ENCODE data around the gene PRMT7.

GRCh38 chr16:68345351-68345810, 34.6 kb downstream of the PRMT7 start:
- TF ChIP-seq CTCF (IDR thresholded peaks at IDR 0.05) (no peak), ZNF423 (CRISPR knock-in tag; IDR thresholded peaks at IDR 0.05) (no peak), IRF2 (CRISPR knock-in tag; IDR thresholded peaks at IDR 0.05; ENCODE audit: borderline replicate concordance, low read depth) (no peak), CBFB (CRISPR knock-in tag; IDR thresholded peaks at IDR 0.05; ENCODE audit: low read depth) (no peak)
